Stimulated activated naive B cell treated with anti-CD40 and anti-IgM and Interleukin-4, amounts not matched to agents 10 μg/mL and 1 μg/mL and 100 μg/mL, for 72 hours (primary cell): ENCODE measurements around the gene CEP83.
"Not testable (repeated sequence)": the region's sequence is repeated elsewhere in the genome, so short reads cannot be mapped to it uniquely, and the experiment has no call there.

Experiments
- ATAC-seq, 2 donors: fragments of 150-1000 bp; cut with Tn5 transposase; replicated peaks; 2 replicates each; pipeline ENCODE4 v1.10.0; 2021; ENCODE audit warnings: moderate library complexity in 1 of 2
- DNase-seq: peaks from one replicate; pipeline ENCODE4 v3.0.0; 2021
- H3K27ac Mint-ChIP-seq: one replicate; pipeline ENCODE4 v1.8.0; 2022; ENCODE audit warnings: mild to moderate bottlenecking, mixed read lengths
- H3K27me3 Mint-ChIP-seq, 2 donors: one replicate each; pipeline ENCODE4 v1.8.0; 2022; ENCODE audit warnings: mixed read lengths in 2 of 2
- H3K36me3 Mint-ChIP-seq, 2 donors: one replicate each; pipeline ENCODE4 v1.8.0; 2022; ENCODE audit warnings: mixed read lengths in 2 of 2, mild to moderate bottlenecking in 1 of 2
- H3K4me1 Mint-ChIP-seq, 2 donors: one replicate each; pipeline ENCODE4 v1.8.0; 2022; ENCODE audit warnings: mixed read lengths in 2 of 2, mild to moderate bottlenecking in 1 of 2
- H3K4me3 Mint-ChIP-seq, 2 donors: one replicate each; pipeline ENCODE4 v1.8.0; 2022; ENCODE audit warnings: mild to moderate bottlenecking in 2 of 2, mixed read lengths in 2 of 2, moderate library complexity in 1 of 2
- H3K9me3 Mint-ChIP-seq, 2 donors: one replicate each; pipeline ENCODE4 v1.8.0; 2022; ENCODE audit warnings: mixed read lengths in 2 of 2, mild to moderate bottlenecking in 1 of 2

The CEP83 gene

DNA sequence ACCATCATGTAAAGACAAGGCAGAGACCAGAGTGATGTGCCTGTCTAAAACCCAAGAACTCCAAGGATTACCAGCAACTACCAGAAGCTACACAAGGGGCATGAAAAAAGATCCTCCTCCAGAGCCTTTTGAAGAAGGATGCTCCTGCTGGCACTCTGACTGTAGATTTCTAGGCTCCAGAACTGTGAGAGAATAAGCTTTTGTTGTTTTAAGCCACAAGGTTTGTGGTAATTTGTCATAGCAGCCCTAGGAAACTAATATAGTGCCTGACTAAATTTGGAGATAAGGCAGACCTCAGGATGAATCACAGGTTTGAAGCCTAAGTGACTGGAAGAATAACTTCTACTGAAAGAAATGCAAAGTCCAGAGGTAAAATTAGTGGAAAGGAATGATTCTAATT is 132.9 kb downstream of the CEP83 start:
- H3K9me3 Mint-ChIP-seq: peaks cover under 1 to 5% of the 10 kb centered on the region in 2 donors
- no peak overlapping the region for H3K27ac Mint-ChIP-seq
- peaks cover 71 to 73% of the 10 kb centered on the region in 2 donors for H3K36me3 Mint-ChIP-seq
- no peaks in the 10 kb centered on the region for H3K27me3 Mint-ChIP-seq
- ATAC-seq (peak in 1 of 2 donors; percentile 53), DNase-seq (no peak)
- no peak overlapping the region for H3K4me3 Mint-ChIP-seq
- peaks cover 0 to 3% of the 10 kb centered on the region in 2 donors for H3K4me1 Mint-ChIP-seq

DNA sequence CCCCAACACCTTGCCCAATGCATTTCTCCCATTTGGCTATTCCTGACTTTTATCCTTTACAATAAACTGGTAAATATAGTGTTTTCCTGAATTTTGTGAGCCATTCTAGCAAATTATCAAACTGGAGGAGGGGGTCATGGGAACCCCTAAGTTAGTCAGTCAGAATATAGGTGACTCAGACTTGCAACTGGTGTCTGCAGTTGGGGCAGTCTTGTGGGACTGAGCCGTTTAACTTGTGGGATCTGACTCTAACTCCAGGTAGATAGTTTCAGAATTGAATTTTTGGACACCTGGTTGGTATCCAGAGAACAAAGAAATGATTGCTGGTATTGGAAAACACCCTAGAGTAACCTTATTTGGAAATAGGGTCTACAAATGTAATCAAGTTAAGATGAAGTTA is 133.4 kb downstream of the CEP83 start:
- Mint-ChIP-seq H3K36me3 (peaks cover 71 to 73% of the 10 kb centered on the region in 2 donors), H3K27ac (no peak overlapping the region), H3K9me3 (peaks cover 5 to 9% of the 10 kb centered on the region in 2 donors), H3K4me3 (no peak overlapping the region), H3K4me1 (peaks cover 0 to 3% of the 10 kb centered on the region in 2 donors), H3K27me3 (no peaks in the 10 kb centered on the region)
- ATAC-seq (no peak), DNase-seq (no peak)

DNA sequence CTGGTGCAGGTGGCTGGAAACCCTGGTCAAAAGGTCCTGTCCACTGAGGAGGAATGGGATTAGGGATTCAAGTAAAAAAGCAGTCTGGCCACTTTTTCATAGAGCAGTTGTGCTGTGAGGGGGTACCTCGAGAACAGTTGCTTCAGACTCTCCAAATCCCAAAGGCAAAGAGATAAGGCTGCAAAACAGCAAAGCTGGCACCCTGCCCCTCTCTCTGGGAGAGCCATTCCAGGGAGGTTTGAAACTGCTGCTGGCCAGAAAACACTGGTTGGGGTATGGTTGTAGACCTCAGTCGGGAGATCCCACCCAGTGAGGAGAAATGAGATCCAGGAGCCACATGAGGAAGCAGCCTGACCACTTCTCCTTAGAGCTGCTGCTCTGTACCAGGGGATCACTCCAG is 137.3 kb downstream of the CEP83 start:
- no peak overlapping the region for H3K27ac Mint-ChIP-seq
- H3K9me3 Mint-ChIP-seq: peaks cover 33 to 38% of the 10 kb centered on the region in 2 donors
- H3K4me1 Mint-ChIP-seq: peaks cover 23 to 25% of the 10 kb centered on the region in 2 donors
- H3K36me3 Mint-ChIP-seq: peaks cover 87 to 88% of the 10 kb centered on the region in 2 donors
- no peaks in the 10 kb centered on the region for H3K27me3 Mint-ChIP-seq
- no peak overlapping the region for H3K4me3 Mint-ChIP-seq
- DNase-seq: no peak
- no peak for ATAC-seq

DNA sequence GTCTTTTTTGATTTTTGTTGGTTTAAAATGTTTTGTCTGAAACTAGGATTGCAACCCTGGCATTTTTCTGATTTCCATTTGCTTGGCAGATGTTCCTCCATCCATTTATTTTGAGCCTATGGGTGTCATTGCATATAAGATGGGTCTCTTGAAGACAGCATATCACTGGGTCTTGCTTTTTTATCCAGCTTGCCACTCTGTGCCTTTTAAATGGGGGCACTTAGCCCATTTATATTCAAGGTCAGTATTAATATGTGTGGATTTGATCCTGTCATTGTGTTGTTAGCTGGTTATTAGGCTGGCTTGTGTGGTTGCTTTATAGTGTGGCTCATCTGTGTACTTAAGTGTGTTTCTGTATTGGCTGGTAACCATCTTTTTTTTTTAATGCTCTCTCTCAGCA is 139.6 kb downstream of the CEP83 start:
- no peak overlapping the region for H3K4me3 Mint-ChIP-seq
- peak overlapping the region; percentile 73 for H3K27ac Mint-ChIP-seq
- DNase-seq: no peak
- peaks cover 35 to 40% of the 10 kb centered on the region in 2 donors for H3K9me3 Mint-ChIP-seq
- no peaks in the 10 kb centered on the region for H3K27me3 Mint-ChIP-seq
- peaks cover 74 to 80% of the 10 kb centered on the region in 2 donors for H3K36me3 Mint-ChIP-seq
- ATAC-seq: no peak
- peaks cover 23 to 27% of the 10 kb centered on the region in 2 donors for H3K4me1 Mint-ChIP-seq

DNA sequence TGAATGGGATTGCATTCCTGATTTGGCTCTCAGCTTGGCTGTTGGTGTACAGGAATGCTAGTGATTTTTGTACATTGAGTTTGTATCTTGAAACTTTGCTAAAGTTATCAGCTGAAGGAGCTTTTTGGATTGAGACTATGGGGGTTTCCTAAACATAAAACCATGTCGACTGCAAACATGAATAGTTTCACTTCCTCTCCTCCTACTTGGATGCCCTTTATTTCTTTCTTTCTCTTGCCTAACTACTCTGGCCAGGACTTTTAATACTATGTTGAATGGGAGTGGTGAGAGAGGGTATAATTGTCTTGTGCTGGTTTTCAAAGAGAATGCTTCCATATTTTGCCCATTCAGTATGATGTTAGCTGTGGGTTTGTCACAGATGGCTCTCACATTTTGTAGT is 141.5 kb downstream of the CEP83 start:
- no peak for DNase-seq
- peak; percentile 99 for ATAC-seq
- peaks cover 23 to 27% of the 10 kb centered on the region in 2 donors for H3K4me1 Mint-ChIP-seq
- no peaks in the 10 kb centered on the region for H3K27me3 Mint-ChIP-seq
- peak overlapping the region; percentile 17 to 63 for H3K4me3 Mint-ChIP-seq
- peaks cover 35 to 37% of the 10 kb centered on the region in 2 donors for H3K9me3 Mint-ChIP-seq
- peaks cover 70 to 75% of the 10 kb centered on the region in 2 donors for H3K36me3 Mint-ChIP-seq
- peak overlapping the region; percentile 86 for H3K27ac Mint-ChIP-seq

DNA sequence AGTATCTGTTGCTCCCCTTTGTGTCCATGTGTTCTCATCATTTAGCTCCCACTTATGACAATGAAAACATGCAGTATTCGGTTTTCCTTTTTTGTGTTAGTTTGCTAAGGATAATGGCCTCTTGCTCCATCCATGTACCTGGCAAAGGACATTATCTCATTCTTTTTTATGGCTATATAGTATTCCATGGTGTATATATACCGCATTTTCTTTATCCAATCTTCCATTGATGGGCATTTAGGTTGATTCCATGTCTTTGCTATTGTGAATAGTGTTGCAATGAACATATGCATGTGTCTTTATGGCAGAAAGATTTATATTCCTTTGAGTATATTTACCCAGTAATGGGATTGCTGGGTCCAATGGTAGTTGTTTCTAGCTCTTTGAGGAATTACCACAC is 143.1 kb downstream of the CEP83 start:
- Mint-ChIP-seq H3K4me1 (peaks cover 24 to 27% of the 10 kb centered on the region in 2 donors), H3K9me3 (peaks cover 34 to 36% of the 10 kb centered on the region in 2 donors), H3K36me3 (peaks cover 61 to 70% of the 10 kb centered on the region in 2 donors), H3K27ac (peak overlapping the region; percentile 66)
- H3K27me3 Mint-ChIP-seq, DNase-seq, H3K4me3 Mint-ChIP-seq, ATAC-seq: not testable (repeated sequence)

DNA sequence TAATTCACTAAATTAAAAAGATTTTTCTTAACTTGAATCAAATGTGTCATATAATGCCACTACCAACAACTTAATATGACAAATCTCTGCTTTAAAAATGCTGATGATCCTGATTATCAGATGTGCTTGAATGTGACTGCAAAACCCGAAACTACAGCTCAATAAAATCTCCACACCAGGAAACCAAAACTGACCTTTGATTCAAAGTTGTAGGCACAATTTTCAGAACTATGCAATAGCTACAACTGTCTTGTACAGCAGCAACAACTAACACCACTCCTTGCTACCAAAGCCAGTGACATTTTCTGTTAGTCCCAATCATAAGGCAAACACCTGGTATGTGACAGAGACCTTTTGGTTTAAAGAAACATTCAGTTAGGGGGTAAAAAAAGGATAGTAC is 147.3 kb downstream of the CEP83 start:
- Mint-ChIP-seq H3K27ac (no peak overlapping the region), H3K4me1 (peaks cover 8 to 9% of the 10 kb centered on the region in 2 donors), H3K27me3 (no peaks in the 10 kb centered on the region), H3K4me3 (no peak overlapping the region), H3K9me3 (peaks cover 2 to 4% of the 10 kb centered on the region in 2 donors), H3K36me3 (peaks cover 38 to 54% of the 10 kb centered on the region in 2 donors)
- no peak for DNase-seq
- ATAC-seq: no peak

DNA sequence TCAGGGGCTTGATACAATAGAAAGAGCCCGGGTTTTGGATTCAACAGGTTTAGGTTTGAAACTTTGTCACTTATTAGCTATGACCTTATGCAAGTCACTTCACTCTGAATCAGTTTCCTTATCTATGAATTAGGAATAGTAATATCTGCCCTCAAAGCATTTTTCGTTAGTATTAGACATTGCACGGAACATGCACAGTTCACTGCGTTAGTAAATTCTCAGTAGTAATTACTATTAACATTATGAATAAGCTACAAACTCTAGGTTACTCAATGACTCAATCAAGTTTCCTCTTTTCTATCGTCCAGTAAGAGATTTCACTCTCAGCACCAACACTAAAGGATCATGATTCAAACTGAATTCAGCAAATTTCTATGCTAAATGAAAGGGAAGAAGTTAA is 150.3 kb downstream of the CEP83 start:
- no peak overlapping the region for H3K4me3 Mint-ChIP-seq
- H3K27ac Mint-ChIP-seq: peak overlapping the region; percentile 20
- ATAC-seq (peak; percentile 33 to 71), DNase-seq (no peak)
- no peaks in the 10 kb centered on the region for H3K27me3 Mint-ChIP-seq
- H3K9me3 Mint-ChIP-seq: peaks cover 0 to under 1% of the 10 kb centered on the region in 2 donors
- peaks cover 37 to 54% of the 10 kb centered on the region in 2 donors for H3K36me3 Mint-ChIP-seq
- peaks cover 21 to 32% of the 10 kb centered on the region in 2 donors for H3K4me1 Mint-ChIP-seq

DNA sequence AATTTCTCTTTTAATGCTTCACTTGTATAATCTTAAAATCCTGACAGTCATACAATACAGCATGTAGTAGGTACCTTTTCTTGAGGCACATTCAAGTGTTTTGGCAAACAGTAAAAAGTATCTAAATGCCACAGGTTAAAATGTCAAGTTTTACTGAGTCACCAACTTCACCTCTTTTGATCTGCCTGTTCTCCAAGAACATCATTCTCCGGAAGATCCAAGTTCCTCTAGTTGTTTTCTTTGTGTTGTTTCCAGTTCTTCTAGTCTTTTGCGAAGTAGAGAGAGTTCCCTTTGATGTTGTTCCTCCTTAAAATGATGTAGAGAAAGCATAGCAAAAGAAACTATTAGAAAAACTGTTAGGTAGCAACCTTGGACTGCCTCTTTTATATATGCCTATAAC is 151.1 kb downstream of the CEP83 start:
- H3K27ac Mint-ChIP-seq: peak overlapping the region; percentile 59
- H3K4me1 Mint-ChIP-seq: peaks cover 22 to 34% of the 10 kb centered on the region in 2 donors
- H3K36me3 Mint-ChIP-seq: peaks cover 37 to 55% of the 10 kb centered on the region in 2 donors
- H3K4me3 Mint-ChIP-seq: peak overlapping the region in 1 of 2 donors; percentile 41
- no peaks in the 10 kb centered on the region for H3K9me3 Mint-ChIP-seq
- DNase-seq: no peak
- no peaks in the 10 kb centered on the region for H3K27me3 Mint-ChIP-seq
- ATAC-seq: no peak

DNA sequence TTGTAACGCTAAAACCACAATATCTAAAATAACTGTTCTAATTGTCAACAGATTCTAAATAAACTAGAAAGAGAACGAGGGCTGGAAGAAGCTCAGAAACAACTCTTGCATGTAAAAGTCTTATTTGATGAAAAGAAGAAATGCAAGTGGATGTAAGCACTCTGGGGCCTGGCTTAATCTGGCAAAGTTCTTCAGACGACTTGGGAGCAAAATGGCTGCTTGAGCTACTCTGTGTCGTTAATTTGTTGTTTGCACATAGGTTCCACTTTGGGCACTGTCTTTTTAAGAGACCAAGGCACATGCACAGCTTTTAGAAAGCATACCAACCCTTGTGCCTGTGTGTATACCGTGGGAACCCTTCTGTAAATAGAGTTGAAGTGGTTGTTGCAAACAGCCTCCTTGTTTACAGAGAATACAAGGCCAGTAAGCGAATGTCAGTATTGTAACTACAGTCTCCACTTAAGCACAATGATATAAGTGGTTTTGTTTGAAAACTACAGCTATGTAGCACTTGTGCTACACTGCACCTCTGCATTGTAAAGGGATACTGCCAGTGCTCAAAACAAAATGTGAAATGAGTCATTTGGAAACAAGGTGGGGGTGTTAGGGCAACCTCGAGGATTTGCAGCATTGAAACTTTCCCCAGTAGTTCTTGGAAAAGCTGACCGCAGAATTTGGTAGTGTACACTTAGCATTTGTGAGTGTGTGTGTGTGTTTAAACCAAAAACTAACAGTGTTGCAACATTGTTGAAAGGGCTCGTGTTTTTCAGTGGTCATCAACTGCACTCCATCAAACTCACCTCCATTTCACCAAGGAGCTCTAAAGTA is 154.3 kb downstream of the CEP83 start:
- DNase-seq (peak; percentile 71), ATAC-seq (peak; percentile 90 to 95)
- H3K9me3 Mint-ChIP-seq: peaks cover 0 to 2% of the 10 kb centered on the region in 2 donors
- H3K4me3 Mint-ChIP-seq: peak overlapping the region; percentile 65 to 71
- peak overlapping the region; percentile 89 for H3K27ac Mint-ChIP-seq
- no peaks in the 10 kb centered on the region for H3K27me3 Mint-ChIP-seq
- H3K36me3 Mint-ChIP-seq: peaks cover 37 to 54% of the 10 kb centered on the region in 2 donors
- peaks cover 28 to 43% of the 10 kb centered on the region in 2 donors for H3K4me1 Mint-ChIP-seq

DNA sequence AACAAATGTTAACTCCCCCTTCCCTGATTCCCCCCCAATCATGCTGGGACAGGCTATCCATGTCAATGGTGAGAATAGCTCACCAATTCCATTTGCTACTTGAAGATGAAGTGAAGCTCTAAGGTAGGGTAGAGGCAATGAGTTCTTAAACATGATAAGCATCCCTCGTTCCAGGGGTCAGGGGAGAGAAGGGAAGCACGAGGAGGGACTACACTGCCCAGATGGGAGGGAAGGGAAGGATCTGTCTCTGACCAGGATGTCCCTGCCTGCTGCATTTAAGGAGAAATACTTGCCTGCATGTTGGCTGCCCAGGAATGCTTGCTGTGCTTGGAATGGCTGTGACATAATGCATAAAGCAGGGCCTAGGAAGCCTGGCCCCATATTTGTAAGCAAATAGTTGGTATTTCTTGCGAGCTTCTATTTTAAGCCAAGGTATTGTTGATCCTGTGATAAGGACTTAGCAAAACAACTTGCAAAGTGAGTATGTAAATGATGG is 155.1 kb downstream of the CEP83 start:
- Mint-ChIP-seq H3K27ac (peak overlapping the region; percentile 80), H3K9me3 (peaks cover 0 to 2% of the 10 kb centered on the region in 2 donors), H3K27me3 (no peaks in the 10 kb centered on the region), H3K4me1 (peaks cover 33 to 46% of the 10 kb centered on the region in 2 donors), H3K4me3 (peak overlapping the region; percentile 6 to 29), H3K36me3 (peaks cover 43 to 58% of the 10 kb centered on the region in 2 donors)
- ATAC-seq: no peak
- no peak for DNase-seq

DNA sequence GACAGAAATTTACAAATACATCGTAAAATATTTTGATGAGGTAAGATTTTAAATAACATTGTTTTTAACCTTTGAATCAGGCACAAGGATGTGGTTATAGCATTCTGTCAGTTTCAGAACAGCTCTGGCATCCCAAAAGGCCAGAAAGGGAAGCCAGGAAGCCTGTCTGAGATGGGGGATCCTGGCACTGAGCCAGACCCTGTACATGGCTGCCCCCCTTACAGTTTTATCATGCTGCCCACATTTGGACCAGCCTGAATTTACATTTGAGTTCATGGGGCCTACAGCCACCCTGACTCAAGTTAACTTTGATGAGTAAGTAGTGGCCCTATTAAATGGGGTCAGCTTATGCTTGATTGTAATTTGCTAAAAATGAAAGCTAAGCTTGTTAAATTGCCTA is 155.7 kb downstream of the CEP83 start:
- Mint-ChIP-seq H3K4me1 (peaks cover 36 to 49% of the 10 kb centered on the region in 2 donors), H3K27ac (no peak overlapping the region), H3K4me3 (no peak overlapping the region), H3K27me3 (no peaks in the 10 kb centered on the region), H3K9me3 (peaks cover 0 to 2% of the 10 kb centered on the region in 2 donors), H3K36me3 (peaks cover 46 to 61% of the 10 kb centered on the region in 2 donors)
- ATAC-seq (no peak), DNase-seq (no peak)

DNA sequence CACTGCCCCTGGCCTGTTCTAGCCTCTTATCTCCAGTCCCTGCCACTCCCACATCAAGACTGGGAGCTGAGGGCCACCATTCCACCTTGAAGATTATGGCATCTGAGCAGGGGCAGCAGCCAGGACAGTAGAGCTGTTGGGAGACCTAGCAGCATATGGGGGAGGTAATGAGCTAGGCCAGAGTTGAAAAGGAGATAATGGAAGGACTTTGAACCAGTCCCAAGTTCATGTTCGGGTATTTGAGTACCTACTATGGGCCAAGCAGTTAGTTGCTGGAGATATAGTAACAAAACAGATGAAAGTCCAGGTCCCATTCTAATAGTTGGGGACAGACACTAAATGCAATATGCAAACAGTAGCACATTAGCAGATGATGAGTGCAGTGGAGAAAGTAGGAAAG is 159.8 kb downstream of the CEP83 start:
- no peak overlapping the region for H3K27ac Mint-ChIP-seq
- H3K27me3 Mint-ChIP-seq: no peaks in the 10 kb centered on the region
- no peak for DNase-seq
- H3K4me3 Mint-ChIP-seq: no peak overlapping the region
- no peak for ATAC-seq
- H3K4me1 Mint-ChIP-seq: peaks cover 46 to 54% of the 10 kb centered on the region in 2 donors
- peaks cover 62 to 71% of the 10 kb centered on the region in 2 donors for H3K36me3 Mint-ChIP-seq
- H3K9me3 Mint-ChIP-seq: peaks cover 10 to 11% of the 10 kb centered on the region in 2 donors

DNA sequence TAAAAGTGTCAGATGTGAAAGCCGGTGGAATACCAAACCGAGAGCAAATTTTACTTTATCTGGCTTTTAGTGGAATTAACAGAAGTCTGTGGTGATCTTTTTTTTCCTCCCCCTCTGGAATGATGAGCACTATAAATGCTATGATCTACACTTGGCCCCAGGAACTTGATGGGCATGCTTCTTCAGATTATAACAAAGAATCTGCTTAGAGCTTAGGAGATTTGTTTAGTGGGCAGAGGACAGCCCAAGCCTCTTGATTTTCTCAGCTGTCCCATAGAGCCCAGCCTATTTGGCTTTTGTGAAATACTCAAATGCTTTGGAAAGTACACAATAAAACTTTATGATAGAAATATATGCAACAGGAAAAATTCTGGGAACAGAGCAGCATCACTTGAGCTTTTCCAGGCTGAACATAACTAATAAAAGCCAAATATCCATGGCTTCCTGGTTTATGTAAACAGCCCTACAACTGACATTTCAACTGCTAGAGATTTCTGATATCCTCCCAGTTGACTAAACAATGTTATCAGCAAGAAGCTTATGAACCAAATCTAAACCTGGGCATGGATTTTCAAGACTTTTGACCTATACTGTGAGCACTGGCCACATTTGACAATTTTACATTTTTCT is 161.7 kb downstream of the CEP83 start:
- H3K27me3 Mint-ChIP-seq: no peaks in the 10 kb centered on the region
- H3K4me1 Mint-ChIP-seq: peaks cover 47 to 59% of the 10 kb centered on the region in 2 donors
- H3K27ac Mint-ChIP-seq: peak overlapping the region; percentile 62
- no peak overlapping the region for H3K4me3 Mint-ChIP-seq
- no peak for ATAC-seq
- peaks cover 10 to 11% of the 10 kb centered on the region in 2 donors for H3K9me3 Mint-ChIP-seq
- H3K36me3 Mint-ChIP-seq: peaks cover 64 to 78% of the 10 kb centered on the region in 2 donors
- DNase-seq: no peak
